ENCODE data around the gene PTPRM. TPM values are rescaled to one million over a fixed set of nuclear protein-coding genes. Genes with fewer than 3 reads are reported as not detected.

Gene PTPRM
- polyA plus RNA-seq, 1 experiment = 81.1 TPM

DNA sequence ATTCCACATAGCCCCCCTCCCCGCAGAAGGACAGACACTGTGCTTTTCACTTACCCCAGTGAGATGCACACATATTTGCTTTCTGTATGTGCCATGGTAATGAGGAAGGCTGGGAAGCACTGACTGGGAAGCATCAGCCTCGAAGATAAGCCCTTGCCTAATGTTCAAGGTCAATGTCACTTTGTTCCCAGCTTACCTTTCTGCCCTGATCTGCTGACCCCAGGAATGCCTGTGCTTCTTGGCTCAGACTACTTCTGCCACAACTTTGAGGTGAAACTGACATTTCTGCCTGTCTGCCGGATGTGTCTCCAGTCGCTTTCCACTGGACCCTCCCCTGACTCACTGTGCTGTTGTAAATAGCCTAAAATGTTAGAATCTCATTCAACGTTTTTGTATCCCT lies 183.8 kb downstream of the PTPRM start:
- ChIA-PET POLR2A (no interaction called here), CTCF (interaction anchor here (0.5 kb wide), 1 partner anchor 638 kb away, joined by 3 read pairs; no protein-coding TSS in a partner anchor)
- no peak overlapping the region for H3K27ac ChIP-seq (ENCODE audit: low read depth, low read length)
- no peak overlapping the region for H3K4me3 ChIP-seq (ENCODE audit: low read depth, low read length)
- DNase-seq (ENCODE audit: low read depth, low spot score) = no peak
- TF ChIP-seq, protein P1, sequence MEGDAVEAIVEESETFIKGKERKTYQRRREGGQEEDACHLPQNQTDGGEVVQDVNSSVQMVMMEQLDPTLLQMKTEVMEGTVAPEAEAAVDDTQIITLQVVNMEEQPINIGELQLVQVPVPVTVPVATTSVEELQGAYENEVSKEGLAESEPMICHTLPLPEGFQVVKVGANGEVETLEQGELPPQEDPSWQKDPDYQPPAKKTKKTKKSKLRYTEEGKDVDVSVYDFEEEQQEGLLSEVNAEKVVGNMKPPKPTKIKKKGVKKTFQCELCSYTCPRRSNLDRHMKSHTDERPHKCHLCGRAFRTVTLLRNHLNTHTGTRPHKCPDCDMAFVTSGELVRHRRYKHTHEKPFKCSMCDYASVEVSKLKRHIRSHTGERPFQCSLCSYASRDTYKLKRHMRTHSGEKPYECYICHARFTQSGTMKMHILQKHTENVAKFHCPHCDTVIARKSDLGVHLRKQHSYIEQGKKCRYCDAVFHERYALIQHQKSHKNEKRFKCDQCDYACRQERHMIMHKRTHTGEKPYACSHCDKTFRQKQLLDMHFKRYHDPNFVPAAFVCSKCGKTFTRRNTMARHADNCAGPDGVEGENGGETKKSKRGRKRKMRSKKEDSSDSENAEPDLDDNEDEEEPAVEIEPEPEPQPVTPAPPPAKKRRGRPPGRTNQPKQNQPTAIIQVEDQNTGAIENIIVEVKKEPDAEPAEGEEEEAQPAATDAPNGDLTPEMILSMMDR (IDR thresholded peaks at IDR 0.05; ENCODE audit: low read depth, low read length) = no peak
- no peaks in the 10 kb centered on the region for H3K27me3 ChIP-seq (ENCODE audit: control insufficient read depth, insufficient read depth, low read length)
- no peaks in the 10 kb centered on the region for H3K9me3 ChIP-seq (ENCODE audit: control insufficient read depth, insufficient read depth, low read length)

DNA sequence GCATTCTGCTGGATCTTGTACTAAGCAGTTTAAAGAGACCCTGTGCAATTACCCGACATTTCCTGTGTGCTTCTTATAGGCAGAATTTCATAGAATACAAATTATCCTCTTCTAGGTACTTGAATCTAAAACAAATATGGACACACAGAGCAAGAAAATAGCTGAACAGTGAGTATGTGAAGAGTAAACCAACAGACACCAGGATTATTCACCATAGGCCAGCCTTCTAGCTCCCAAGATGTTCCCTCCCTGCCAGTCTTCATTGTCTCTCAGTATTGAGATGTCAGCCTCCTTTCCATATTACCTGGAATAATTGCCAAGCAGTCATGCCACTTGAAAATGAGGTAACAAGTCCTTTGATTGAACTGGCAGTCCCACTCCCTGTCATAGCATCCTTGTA lies 187.1 kb downstream of the PTPRM start:
- POLR2A ChIA-PET = no interaction called here
- no peak overlapping the region for H3K4me3 ChIP-seq (ENCODE audit: low read depth, low read length)
- CTCF ChIA-PET = no interaction called here
- no peak overlapping the region for H3K27ac ChIP-seq (ENCODE audit: low read depth, low read length)
- no peaks in the 10 kb centered on the region for H3K9me3 ChIP-seq (ENCODE audit: control insufficient read depth, insufficient read depth, low read length)
- H3K27me3 ChIP-seq (ENCODE audit: control insufficient read depth, insufficient read depth, low read length) = no peaks in the 10 kb centered on the region
- no peak for DNase-seq (ENCODE audit: low read depth, low spot score)
- TF ChIP-seq, protein P1 (IDR thresholded peaks at IDR 0.05; ENCODE audit: low read depth, low read length) = no peak

DNA sequence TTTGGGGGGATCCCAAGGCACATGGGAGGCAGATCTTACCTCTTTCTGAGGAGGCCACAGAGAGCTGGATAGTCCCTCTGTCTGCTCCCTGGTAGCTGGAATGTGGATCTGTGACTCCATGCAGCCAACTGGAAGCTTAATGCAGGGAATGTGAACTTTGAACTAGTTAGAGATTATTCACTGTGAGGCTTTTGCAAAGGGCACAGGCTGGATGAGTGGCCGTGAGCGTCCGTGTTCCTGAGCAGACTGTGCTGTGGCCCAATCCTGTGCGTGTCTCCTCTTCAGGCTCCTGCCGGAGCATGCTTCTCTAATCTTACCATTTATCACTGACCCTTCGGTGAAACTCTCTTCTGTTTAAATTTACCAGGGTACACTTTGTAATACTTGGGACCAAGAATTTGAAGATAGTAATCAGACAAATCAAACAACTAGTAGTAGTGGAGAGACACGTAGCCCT lies 187.6 kb downstream of the PTPRM start:
- CTCF ChIA-PET = no interaction called here
- no peaks in the 10 kb centered on the region for H3K9me3 ChIP-seq (ENCODE audit: control insufficient read depth, insufficient read depth, low read length)
- no peak overlapping the region for H3K27ac ChIP-seq (ENCODE audit: low read depth, low read length)
- POLR2A ChIA-PET = no interaction called here
- TF ChIP-seq, protein P1 (IDR thresholded peaks at IDR 0.05; ENCODE audit: low read depth, low read length) = no peak
- no peaks in the 10 kb centered on the region for H3K27me3 ChIP-seq (ENCODE audit: control insufficient read depth, insufficient read depth, low read length)
- DNase-seq (ENCODE audit: low read depth, low spot score) = no peak
- no peak overlapping the region for H3K4me3 ChIP-seq (ENCODE audit: low read depth, low read length)

DNA sequence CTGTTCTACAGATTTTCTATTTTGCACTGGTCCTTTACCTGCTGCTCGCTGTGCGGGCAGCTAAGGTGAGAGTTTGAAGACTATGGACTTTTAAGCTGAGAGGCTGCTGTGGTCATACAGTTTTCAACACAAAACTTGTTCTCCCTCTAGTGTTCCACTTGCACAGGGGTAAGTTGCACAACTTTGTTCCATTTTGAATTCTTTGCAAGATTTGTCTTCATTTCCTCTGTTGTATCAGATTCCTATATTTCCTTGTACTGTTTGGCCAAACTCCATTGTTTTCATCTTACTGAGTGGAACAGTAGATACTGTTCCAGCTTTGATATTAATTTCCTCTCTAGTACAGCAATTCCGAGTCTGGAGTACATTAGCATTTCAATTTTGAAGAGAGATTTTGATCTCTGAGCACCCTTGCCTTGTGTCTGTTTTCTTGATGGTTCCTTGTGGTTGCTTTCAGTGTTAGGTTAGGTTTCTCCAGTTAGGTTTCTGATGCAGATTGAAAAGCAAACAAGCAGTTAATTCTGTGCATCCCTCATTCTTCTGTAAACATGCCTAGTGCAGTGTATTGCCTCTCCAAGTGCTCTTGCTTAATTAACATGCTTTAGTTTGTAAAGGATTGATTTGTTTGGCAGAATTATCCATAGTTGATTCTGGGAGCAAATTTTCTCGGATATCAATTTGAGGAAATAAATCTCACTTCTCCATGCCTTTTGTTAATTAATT lies 188.8 kb downstream of the PTPRM start:
- H3K9me3 ChIP-seq (ENCODE audit: control insufficient read depth, insufficient read depth, low read length) = no peaks in the 10 kb centered on the region

DNA sequence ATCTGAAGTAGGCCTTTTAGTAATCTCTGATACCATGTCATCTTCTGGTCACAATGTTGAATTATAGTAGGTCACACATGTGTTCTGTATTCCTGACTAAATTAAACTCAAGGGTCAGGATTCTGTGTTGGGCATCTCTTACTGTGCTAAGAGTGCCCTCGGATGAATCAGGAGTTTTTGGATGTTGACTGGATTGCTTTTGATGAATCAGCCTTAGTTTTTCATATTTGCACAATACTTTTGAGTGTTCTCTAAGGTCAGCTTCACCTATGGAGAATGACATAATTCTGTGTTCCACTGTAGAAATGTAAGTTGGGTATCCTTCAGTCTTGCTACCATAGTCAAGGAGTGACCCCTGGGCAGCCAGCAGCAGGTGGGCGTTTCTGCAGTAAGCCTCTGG lies 190.1 kb downstream of the PTPRM start:
- POLR2A ChIA-PET = no interaction called here

More for the DNA sequence above, 188.8 kb downstream of the PTPRM start:
- no peak overlapping the region for H3K27ac ChIP-seq (ENCODE audit: low read depth, low read length)
- no peak for DNase-seq (ENCODE audit: low read depth, low spot score)
- TF ChIP-seq, protein P1 (IDR thresholded peaks at IDR 0.05; ENCODE audit: low read depth, low read length) = peak; percentile 34
- ChIA-PET CTCF (no interaction called here), POLR2A (no interaction called here)
- H3K27me3 ChIP-seq (ENCODE audit: control insufficient read depth, insufficient read depth, low read length) = no peaks in the 10 kb centered on the region
- no peak overlapping the region for H3K4me3 ChIP-seq (ENCODE audit: low read depth, low read length)

More for the DNA sequence above, 190.1 kb downstream of the PTPRM start:
- H3K27ac ChIP-seq (ENCODE audit: low read depth, low read length) = no peak overlapping the region
- no peaks in the 10 kb centered on the region for H3K9me3 ChIP-seq (ENCODE audit: control insufficient read depth, insufficient read depth, low read length)
- DNase-seq (ENCODE audit: low read depth, low spot score) = no peak
- TF ChIP-seq, protein P1 (IDR thresholded peaks at IDR 0.05; ENCODE audit: low read depth, low read length) = no peak
- H3K4me3 ChIP-seq (ENCODE audit: low read depth, low read length) = no peak overlapping the region
- CTCF ChIA-PET = no interaction called here
- H3K27me3 ChIP-seq (ENCODE audit: control insufficient read depth, insufficient read depth, low read length) = no peaks in the 10 kb centered on the region
